H1 (cell line): ENCODE data around the gene CAMTA1.

Experiments used
- CREB1 ChIP-seq: IDR thresholded peaks from 2 replicates; pipeline ENCODE4 v1.6.1; 2012; ENCODE audit warnings: inconsistent platforms
- CTBP2 ChIP-seq: IDR thresholded peaks from 2 replicates; pipeline ENCODE4 v1.7.0; 2011; ENCODE audit warnings: borderline replicate concordance, mild to moderate bottlenecking, moderate library complexity, mixed read lengths, low read length; ENCODE audit not compliant: insufficient read depth, insufficient read length
- CTCF ChIP-seq, 3 experiments: IDR thresholded peaks; 1 replicate in 2 of 3; 2 replicates in 1 of 3; pipeline versions ENCODE4 v1.5.1 to v1.6.1; 2011; ENCODE audit warnings: low read length in 3 of 3, mild to moderate bottlenecking in 3 of 3, inconsistent platforms in 2 of 3, low read depth in 1 of 3, moderate library complexity in 1 of 3; ENCODE audit not compliant: insufficient read depth in 1 of 3; ENCODE audit errors: control extremely low read depth in 1 of 3
- EZH2 ChIP-seq: fragments of 200-600 bp; sonication (generic); IDR thresholded peaks from 2 replicates; pipeline ENCODE4 v1.7.1; 2012; ENCODE audit warnings: low read depth, mild to moderate bottlenecking, moderate library complexity, low read length, inconsistent platforms; ENCODE audit not compliant: severe bottlenecking
- FOSL1 ChIP-seq: IDR thresholded peaks from 2 replicates; pipeline ENCODE4 v1.6.1; 2011; ENCODE audit warnings: mild to moderate bottlenecking, low read depth, low read length, moderate library complexity; ENCODE audit not compliant: insufficient read depth
- POLR2A ChIP-seq, 2 experiments: IDR thresholded peaks; 1 replicate in 1 of 2; 2 replicates in 1 of 2; pipeline ENCODE4 v1.6.1; 2011; ENCODE audit warnings: low read depth in 2 of 2, low read length in 2 of 2, mild to moderate bottlenecking in 2 of 2; ENCODE audit errors: control extremely low read depth in 1 of 2
- POLR2AphosphoS5 ChIP-seq: IDR thresholded peaks from 2 replicates; pipeline ENCODE4 v1.6.1; 2011; ENCODE audit warnings: low read depth, low read length
- RAD21 ChIP-seq, 2 experiments: IDR thresholded peaks in 1 of 2; conservative IDR thresholded peaks in 1 of 2; 2 replicates each; pipeline ENCODE4 v1.6.1; 2011; ENCODE audit warnings: low read depth in 2 of 2, low read length in 2 of 2, improper control_type of control experiment in 1 of 2, inconsistent platforms in 1 of 2, mild to moderate bottlenecking in 1 of 2, moderate library complexity in 1 of 2
- SUZ12 ChIP-seq: fragments of 200-600 bp; sonication (generic); IDR thresholded peaks from 2 replicates; pipeline ENCODE4 v1.6.1; 2012; ENCODE audit warnings: mild to moderate bottlenecking, inconsistent platforms, low read length, moderate library complexity, mixed read lengths
- TEAD4 ChIP-seq: IDR thresholded peaks from 2 replicates; pipeline ENCODE4 v1.6.1; 2012; ENCODE audit warnings: low read depth, low read length, inconsistent platforms, mixed read lengths
- USF2 ChIP-seq: IDR thresholded peaks from 2 replicates; pipeline ENCODE4 v1.6.1; 2011; ENCODE audit warnings: low read length, improper control_type of control experiment
- YY1 ChIP-seq: IDR thresholded peaks from 2 replicates; pipeline ENCODE4 v1.6.1; 2011; ENCODE audit warnings: low read depth, mild to moderate bottlenecking, low read length
- TF ChIP-seq, protein P1 (sequence below): IDR thresholded peaks from 2 replicates; pipeline ENCODE4 v1.6.1; 2012; ENCODE audit warnings: inconsistent platforms

DNA sequence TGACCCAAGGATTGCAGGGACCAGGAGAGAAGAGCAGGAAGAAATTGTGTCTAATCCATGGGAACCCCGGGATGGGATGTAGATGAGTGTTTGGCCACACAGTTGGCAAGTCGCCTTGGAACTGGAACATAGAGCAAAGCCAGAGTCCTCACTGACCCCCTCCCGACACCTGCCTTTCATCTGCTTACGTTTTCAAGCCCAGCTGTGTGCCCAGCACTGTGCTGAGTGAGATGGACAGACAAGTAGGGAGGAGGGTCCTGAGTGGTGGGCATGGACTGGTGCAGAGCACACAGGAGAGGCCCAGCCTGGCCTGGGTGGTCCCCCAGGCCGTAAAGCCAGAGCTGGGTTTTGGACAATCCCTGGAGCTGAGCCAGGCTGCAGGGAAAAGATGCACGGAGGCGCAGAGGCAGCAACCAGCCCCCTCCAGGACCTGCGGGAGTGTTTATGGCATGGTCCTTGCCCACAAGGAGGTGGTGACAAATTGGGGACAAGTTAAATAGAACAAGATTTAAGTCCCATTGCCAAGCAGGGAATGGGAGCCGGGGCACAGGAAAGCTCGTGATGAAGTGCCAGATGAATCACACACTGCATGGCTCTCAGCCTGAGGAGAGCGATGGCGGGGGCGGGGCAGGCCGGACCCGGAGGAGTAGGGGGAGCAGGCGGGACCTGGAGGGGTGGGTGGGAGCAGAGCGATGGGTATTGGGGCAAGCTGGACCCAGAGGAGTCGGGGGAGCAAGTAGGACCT is 828.0 kb downstream of the CAMTA1 start:
- TF ChIP-seq POLR2AphosphoS5 (no peak), EZH2 (no peak), POLR2A (IDR thresholded peaks at IDR 0.05; ENCODE audit: control extremely low read depth in 1 of 2, low read depth in 2 of 2, low read length in 2 of 2) (no peak), CTCF (IDR thresholded peaks at IDR 0.05; ENCODE audit: control extremely low read depth in 1 of 3, insufficient read depth in 1 of 3, low read depth in 1 of 3, low read length in 3 of 3) (no peak), YY1 (no peak), USF2 (no peak), SUZ12 (no peak), CREB1 (no peak), FOSL1 (no peak), RAD21 (IDR thresholded peaks at IDR 0.05 in 1 of 2, conservative IDR thresholded peaks at IDR 0.05 in 1 of 2; ENCODE audit: low read depth in 2 of 2, low read length in 2 of 2) (no peak), TEAD4 (no peak), CTBP2 (no peak)
- TF ChIP-seq, protein P1, sequence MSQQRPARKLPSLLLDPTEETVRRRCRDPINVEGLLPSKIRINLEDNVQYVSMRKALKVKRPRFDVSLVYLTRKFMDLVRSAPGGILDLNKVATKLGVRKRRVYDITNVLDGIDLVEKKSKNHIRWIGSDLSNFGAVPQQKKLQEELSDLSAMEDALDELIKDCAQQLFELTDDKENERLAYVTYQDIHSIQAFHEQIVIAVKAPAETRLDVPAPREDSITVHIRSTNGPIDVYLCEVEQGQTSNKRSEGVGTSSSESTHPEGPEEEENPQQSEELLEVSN, result no peak
